CD4-positive, alpha-beta T cell treated with Interferon gamma for 1 hour (primary cell): Measurements from ENCODE around the gene CBR1.

ENCODE experiments used
- DNase-seq: peaks from one replicate; pipeline ENCODE4 v3.0.0-alpha.2; 2020

CBR1 gene

GRCh38 chr21:36120304-36120888 lies 50.6 kb downstream of the CBR1 start:
- DNase-seq = no peak
